Transverse colon (tissue), 4 donors: ENCODE results near the gene GREB1L. TPM values are rescaled to one million over a fixed set of nuclear protein-coding genes. Genes with fewer than 3 reads are reported as not detected.
"Not testable (repeated sequence)": the region's sequence is repeated elsewhere in the genome, so short reads cannot be mapped to it uniquely, and the experiment has no call there.

Source experiments
- DNase-seq: peaks from one replicate; pipeline ENCODE4 v3.0.0-alpha.2; 2019
- H3K27ac ChIP-seq, 4 donors: fragments of 200-600 bp; sonication (generic); 2 replicates each; pipeline ENCODE4 v1.5.1; 2016 to 2018; ENCODE audit warnings: inconsistent platforms in 4 of 4
- H3K27me3 ChIP-seq: fragments of 200-600 bp; sonication (generic); 2 replicates; pipeline ENCODE4 v1.5.1; 2017; ENCODE audit warnings: inconsistent platforms
- H3K36me3 ChIP-seq, 4 donors: fragments of 200-600 bp; sonication (generic); 2 replicates each; pipeline ENCODE4 v1.5.1; 2017 to 2019; ENCODE audit warnings: inconsistent platforms in 4 of 4
- H3K4me1 ChIP-seq, 4 donors: fragments of 200-600 bp; sonication (generic); 2 replicates each; pipeline ENCODE4 v1.5.1; 2017 to 2020; ENCODE audit warnings: inconsistent platforms in 4 of 4
- H3K4me3 ChIP-seq, 4 donors: fragments of 200-600 bp; sonication (generic); 1 replicate in 1 of 4; 2 replicates in 3 of 4; pipeline versions ENCODE4 v1.5.1 to v1.6.1; 2017 to 2019; ENCODE audit warnings: inconsistent platforms in 4 of 4
- H3K9me3 ChIP-seq, 2 donors: fragments of 200-600 bp; sonication (generic); 2 replicates each; pipeline ENCODE4 v1.5.1; 2017 to 2019; ENCODE audit warnings: inconsistent platforms in 2 of 2
- CTCF ChIP-seq, 5 experiments: fragments of 200-600 bp in 3 of 5; fragments of 450-650 bp in 2 of 5; sonication (generic) in 3 of 5; IDR thresholded peaks; 1 replicate in 2 of 5; 2 replicates in 3 of 5; pipeline ENCODE4 v1.5.1; 2016 to 2017; ENCODE audit warnings: antibody characterized with exemption in 5 of 5, inconsistent platforms in 3 of 5, mild to moderate bottlenecking in 2 of 5, moderate library complexity in 1 of 5
- EP300 ChIP-seq: sonication (generic); formaldehyde crosslinking; IDR thresholded peaks from one replicate; pipeline ENCODE4 v1.6.1; 2017; ENCODE audit warnings: antibody characterized with exemption, low read depth
- POLR2A ChIP-seq: fragments of 450-650 bp; IDR thresholded peaks from one replicate; pipeline ENCODE4 v1.6.1; 2016; ENCODE audit warnings: antibody characterized with exemption, mild to moderate bottlenecking, moderate library complexity
- POLR2AphosphoS5 ChIP-seq, 3 donors: sonication (generic); formaldehyde crosslinking; IDR thresholded peaks; one replicate each; pipeline ENCODE4 v1.6.1; 2016; ENCODE audit warnings: antibody characterized with exemption in 3 of 3
- WGBS, 2 donors: methylation state at CpG; one replicate each; pipeline ENCODE4 v1.1.5; 2018; ENCODE audit warnings: low coverage in 1 of 2; 5-methylcytosine and 5-hydroxymethylcytosine counted together
- in situ Hi-C, 4 donors: fragments of 200-750 bp; cut with MboI; loops; one replicate each; pipeline versions ENCODE4 v1.15.0 to v1.15.1; 2017; ENCODE audit warnings: low sequenced_read_pairs in 3 of 4, low pct_ligation_motif_present in 1 of 4, low pct_unique_long_range_greater_than_20kb in 1 of 4
- intact Hi-C: fragments of 100-400 bp; cut with DNase I; formaldehyde crosslinking; loops from one replicate; pipeline ENCODE4 v1.15.1; 2023; ENCODE audit warnings: low total_unique reads
- total RNA-seq, 4 donors: library from RNA; depleted of rRNA; stranded (reverse); fragments of >200 nt; gene quantifications; one replicate each; pipeline ENCODE4 v1.1.0, GENCODE V29; 2016

Gene GREB1L
- total RNA-seq, 4 donors from 2014 or later: 1.1 to 1.5 TPM; not detected in 2

DNA sequence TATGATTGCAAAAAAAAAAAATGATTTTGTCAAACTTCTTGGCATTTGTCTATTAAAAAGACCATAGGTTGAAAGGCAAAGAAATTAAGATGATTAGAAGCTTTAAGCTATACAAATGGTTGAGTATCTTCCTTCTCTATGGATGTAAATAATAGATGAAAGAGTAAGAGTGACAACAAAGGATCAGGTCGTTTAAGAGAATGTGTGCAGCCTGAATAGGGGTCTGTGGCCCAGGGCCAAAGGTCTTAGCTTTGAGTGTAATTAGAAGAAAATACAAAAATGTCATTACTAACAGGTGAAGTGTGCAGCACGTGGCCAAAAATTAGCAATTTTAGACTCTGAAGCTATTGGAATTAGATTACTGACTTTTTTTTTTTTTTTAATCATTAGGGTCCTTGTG, 122.4 kb downstream of the GREB1L start:
- Histone ChIP-seq H3K4me3 (no peak overlapping the region), H3K4me1 (no peaks in the 10 kb centered on the region), H3K36me3 (no peaks in the 10 kb centered on the region), H3K9me3 (no peaks in the 10 kb centered on the region), H3K27me3 (peaks cover 6% of the 10 kb centered on the region), H3K27ac (no peak overlapping the region)
- no peak for DNase-seq
- in situ Hi-C loops: no loop called here
- 48 to 72% methylated on average over 2 of the region's 2 CpGs for WGBS, 2 donors
- TF ChIP-seq CTCF (IDR thresholded peaks at IDR 0.05) (no peak), POLR2A (no peak), EP300 (no peak), POLR2AphosphoS5 (IDR thresholded peaks at IDR 0.05) (no peak)
- intact Hi-C loops: no loop called here

- no peaks in the 10 kb centered on the region for H3K9me3 ChIP-seq
- intact Hi-C loops (loop anchor here (1.0 kb wide), 1 partner anchor 40 kb away; no protein-coding TSS in a partner anchor), in situ Hi-C loops (no loop called here)
- H3K36me3 ChIP-seq: no peaks in the 10 kb centered on the region
- 88 to 92% methylated on average over 2 of the region's 2 CpGs for WGBS, 2 donors
- peaks cover 6% of the 10 kb centered on the region for H3K27me3 ChIP-seq
- DNase-seq: no peak
- no peak overlapping the region for H3K4me3 ChIP-seq
- H3K4me1 ChIP-seq: no peaks in the 10 kb centered on the region
- H3K27ac ChIP-seq: no peak overlapping the region
- no peak for TF ChIP-seq EP300
- no peak for TF ChIP-seq POLR2A
- TF ChIP-seq CTCF (IDR thresholded peaks at IDR 0.05): no peak
- TF ChIP-seq POLR2AphosphoS5 (IDR thresholded peaks at IDR 0.05): no peak
Observed at GRCh38 chr18:21366896-21367295, 124.9 kb downstream of the GREB1L start.

- no peak overlapping the region for H3K4me3 ChIP-seq
- DNase-seq: no peak
- WGBS, 2 donors: 61 to 69% methylated on average over 4 of the region's 4 CpGs
- H3K27me3 ChIP-seq: peaks cover 4% of the 10 kb centered on the region
- intact Hi-C loops: no loop called here
- H3K36me3 ChIP-seq: no peaks in the 10 kb centered on the region
- H3K27ac ChIP-seq: no peak overlapping the region
- in situ Hi-C loops: no loop called here
- H3K9me3 ChIP-seq: no peaks in the 10 kb centered on the region
- TF ChIP-seq EP300 (no peak), POLR2A (no peak), POLR2AphosphoS5 (IDR thresholded peaks at IDR 0.05) (no peak), CTCF (IDR thresholded peaks at IDR 0.05) (no peak)
- H3K4me1 ChIP-seq: no peaks in the 10 kb centered on the region
Observed at GRCh38 chr18:21369146-21369545, 127.1 kb downstream of the GREB1L start.

DNA sequence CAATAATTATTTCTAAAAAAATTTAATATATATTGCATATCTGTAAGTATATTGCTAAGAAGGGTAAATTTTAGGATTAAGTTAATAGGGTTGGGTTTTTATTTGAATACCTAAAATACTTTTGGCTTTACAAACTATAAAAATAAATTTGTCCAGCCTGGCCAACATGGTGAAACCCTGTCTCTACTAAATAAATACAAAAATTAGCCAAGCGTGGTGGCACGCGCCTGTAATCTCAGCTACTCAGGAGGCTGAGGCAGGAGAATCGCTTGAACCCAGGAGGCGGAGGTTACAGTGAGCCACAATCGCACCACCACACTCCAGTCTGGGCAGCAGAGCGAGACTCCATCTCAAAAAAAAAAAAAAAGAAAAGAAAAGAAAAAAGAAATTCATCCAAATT, 127.6 kb downstream of the GREB1L start:
- intact Hi-C loops, H3K4me1 ChIP-seq, in situ Hi-C loops: not testable (repeated sequence)

DNA sequence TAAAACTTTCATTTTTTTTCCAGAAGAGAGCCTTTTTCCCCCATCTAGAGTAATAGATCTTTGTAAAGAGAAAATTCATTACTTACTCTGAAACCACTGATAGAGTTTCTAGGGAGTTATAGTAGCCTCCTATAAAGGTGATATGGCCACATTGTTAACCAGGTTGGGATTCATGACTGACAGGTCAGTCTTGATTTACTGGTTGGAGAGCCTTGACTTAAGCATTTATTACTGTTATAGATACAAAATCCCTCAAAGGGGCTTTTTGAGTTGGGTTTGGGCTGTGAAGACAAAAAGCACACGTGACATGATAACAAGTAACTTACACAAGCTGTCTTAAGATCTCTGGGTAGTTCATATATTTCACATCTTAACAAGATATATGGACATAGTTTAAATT, 141.0 kb downstream of the GREB1L start:
- in situ Hi-C loops (loop anchor here in 1 of 4 donors (25.0 kb wide), 1 partner anchor 96 kb away; no protein-coding TSS in a partner anchor), intact Hi-C loops (no loop called here)
- WGBS, 2 donors: 77 to 81% methylated on average over 1 of the region's 1 CpG
- H3K9me3 ChIP-seq: no peaks in the 10 kb centered on the region
- TF ChIP-seq POLR2A (no peak), CTCF (IDR thresholded peaks at IDR 0.05) (no peak), EP300 (no peak), POLR2AphosphoS5 (IDR thresholded peaks at IDR 0.05) (no peak)
- no peaks in the 10 kb centered on the region for H3K36me3 ChIP-seq
- no peak overlapping the region for H3K4me3 ChIP-seq
- DNase-seq: no peak
- H3K27me3 ChIP-seq: no peaks in the 10 kb centered on the region
- peaks cover 0 to 1% (median 0%) of the 10 kb centered on the region in 4 donors for H3K4me1 ChIP-seq
- no peak overlapping the region for H3K27ac ChIP-seq

More for the DNA sequence above, 127.6 kb downstream of the GREB1L start:
- H3K9me3 ChIP-seq, H3K36me3 ChIP-seq, H3K4me3 ChIP-seq, H3K27me3 ChIP-seq, H3K27ac ChIP-seq, DNase-seq: not testable (repeated sequence)
- 97% methylated on average over 6 to 7 of the region's 7 CpGs for WGBS, 2 donors
